ENCODE measurements around the gene ZNF710.
A peak's percentile ranks its signal among the peaks of the same experiment; 100 is the strongest.

The ZNF710 gene

DNA sequence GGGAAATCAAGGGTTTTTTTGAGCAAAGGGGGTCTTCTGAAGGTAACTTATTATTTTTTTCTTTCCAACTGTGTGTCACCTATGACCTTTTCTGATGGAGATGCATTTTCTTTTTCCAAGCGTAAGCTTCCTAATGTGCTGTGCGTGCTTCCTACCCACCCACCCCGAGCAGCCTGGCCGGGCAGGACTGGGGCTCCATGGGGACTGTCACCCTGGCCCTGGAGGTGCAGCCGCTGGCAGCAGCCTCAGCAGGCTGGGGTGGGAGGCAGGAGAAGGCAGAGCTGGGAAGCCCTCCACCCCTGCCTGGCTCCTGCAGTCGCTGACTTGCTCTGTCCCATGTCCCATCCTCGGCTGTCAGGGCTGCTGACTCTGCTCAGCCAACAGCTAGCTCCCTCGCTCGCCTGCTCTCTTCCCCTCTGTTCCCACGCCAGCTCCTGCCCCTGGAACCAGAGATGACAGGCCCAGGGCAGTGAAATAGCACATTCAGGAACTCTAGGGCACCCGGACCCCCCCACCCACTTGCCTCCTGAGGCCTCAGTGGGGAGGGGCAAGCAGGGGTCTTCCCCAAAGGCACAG, 79.8 kb downstream of the ZNF710 start:
- no peak for DNase-seq (ENCODE audit: low read depth, low spot score)

DNA sequence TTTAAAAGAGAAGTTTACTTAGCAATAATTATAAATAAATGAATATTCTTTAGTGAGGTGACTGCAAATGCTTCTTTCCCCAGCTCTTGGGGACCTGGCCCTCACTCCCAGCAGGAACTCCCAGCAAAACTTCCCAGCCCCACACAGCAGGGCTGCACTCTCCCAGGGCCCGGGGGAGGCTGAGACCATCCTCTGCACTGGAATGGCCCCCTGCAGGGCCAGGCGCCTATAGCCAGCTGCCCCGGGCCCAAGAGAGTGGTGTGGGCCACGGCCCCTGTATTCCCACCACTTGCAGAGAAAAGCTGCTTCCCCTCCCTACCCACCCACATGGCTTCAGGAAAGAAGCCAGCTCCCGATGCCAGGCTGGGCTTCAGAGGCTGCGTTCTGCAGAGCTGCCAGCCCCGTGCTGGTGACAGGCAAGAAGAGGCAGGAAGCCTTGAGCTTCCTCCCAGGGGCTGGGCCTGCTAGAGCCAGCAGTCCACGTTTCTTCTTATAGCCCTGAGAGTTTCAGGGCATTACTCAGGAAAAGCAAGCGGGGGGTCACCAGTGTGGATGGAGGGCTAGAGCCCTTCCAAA, 81.1 kb downstream of the ZNF710 start:
- DNase-seq (ENCODE audit: low read depth, low spot score), result no peak

DNA sequence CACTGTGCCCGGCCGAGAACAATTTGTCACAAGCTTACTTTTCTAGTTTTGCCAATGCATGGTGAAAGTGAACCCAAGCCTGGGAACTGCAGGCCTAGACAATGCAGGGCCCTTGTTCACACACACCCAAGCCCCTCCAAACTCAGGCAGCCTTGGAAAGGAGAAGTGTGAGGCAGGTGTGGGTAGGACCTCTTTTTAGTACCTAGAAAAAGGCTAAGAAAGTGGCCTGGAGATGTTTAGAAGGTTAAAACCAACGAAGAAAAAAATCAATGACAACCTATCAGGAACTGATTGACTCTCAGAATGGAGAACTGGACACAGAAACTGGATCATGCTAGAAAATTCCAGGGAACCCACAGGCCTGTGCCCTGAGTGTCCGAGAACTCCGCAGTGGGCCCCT, 82.3 kb downstream of the ZNF710 start:
- DNase-seq (ENCODE audit: low read depth, low spot score), result no peak

DNA sequence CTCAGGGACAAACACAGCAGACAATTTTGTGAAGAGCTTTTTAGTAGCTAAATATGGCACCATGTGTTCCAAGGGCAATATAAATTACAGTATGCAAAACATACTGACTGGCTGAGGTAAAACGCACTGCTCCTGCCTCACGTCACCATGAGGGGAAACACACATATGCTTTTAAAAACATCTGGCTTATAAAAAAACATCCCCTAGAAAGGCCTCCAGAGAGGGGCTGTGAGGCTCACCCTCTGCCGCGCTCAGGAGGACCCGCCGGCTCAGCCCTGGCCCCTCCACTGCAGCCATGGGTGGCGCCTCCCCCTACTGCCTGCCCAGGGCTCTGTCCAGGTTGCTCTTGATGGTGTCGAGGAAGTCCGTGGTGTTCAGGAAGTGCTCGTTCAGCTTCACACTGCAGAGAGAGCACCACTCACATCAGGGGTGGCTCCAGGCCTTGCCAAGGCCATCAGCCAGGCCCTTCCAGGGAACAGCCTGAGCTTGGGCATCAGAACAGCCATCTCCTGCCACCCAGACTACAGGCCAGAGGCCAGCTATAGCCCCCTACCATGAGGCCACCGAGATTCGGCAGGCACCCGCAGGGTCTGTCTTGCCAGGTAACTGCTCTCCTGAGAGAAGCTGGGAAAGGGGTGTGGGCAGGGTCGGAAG, 83.0 kb downstream of the ZNF710 start:
- no peak for DNase-seq (ENCODE audit: low read depth, low spot score)

DNA sequence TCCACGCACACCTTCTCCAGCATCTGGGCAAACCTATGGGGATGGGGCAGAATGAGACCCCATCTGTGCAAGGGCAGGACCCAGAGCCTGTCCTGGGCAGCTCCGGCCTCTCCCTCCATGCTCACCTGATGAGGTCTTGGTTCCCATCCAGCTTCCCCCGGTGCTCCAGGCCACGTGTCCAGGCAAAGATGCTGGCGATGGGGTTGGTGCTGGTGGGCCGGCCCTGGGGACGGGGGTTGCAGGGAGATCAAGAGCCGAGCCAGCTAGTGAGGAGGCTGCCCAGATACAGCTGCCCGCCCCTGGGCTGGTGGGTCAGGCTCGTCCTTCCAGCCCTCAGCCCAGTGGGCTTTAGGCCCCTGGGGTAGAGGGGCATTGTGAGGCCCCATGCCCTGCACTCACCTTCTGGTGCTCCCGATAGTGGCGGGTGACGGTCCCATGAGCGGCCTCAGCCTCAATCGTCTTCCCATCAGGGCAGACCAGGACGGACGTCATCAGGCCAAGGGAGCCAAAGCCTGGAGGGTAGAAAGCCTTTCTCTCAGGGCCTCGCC, 83.8 kb downstream of the ZNF710 start:
- DNase-seq (ENCODE audit: low read depth, low spot score), result no peak

DNA sequence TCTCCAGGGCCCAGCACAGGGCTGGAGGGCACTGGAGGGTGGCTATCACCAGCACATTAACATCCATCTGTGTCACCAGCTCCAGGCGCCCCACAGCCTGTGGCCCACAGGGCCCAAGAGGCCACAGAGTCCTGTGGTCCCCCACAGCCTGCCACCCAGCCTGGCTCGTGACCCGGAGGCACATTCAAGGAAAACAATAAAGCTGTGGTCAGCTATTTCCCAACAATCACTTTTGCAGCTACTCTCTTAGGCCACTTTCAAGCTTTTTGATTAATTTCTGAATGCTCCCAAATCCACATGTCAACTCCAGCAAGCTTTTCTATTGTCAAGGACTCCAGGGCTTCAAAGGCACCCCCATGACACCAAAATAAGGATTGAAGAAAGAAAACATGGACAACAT, 84.4 kb downstream of the ZNF710 start:
- DNase-seq (ENCODE audit: low read depth, low spot score), result no peak

DNA sequence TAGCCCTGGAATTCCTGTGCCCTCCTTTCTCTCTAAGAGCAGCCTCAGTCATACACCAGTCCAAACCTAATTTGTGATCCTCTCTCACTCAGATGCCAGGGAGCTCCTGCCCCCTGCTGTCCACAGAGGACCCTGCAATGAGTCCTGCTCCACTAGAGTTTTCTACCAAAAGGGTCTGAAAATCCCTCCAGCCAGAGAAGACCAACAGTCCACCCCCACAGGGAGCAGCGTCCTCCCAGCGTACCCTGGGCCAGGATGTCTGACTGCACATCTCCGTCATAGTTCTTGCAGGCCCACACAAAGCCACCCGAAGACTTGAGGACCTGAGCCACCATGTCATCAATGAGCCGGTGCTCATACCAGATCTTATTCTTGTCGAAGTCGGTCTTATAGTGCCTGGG, 85.7 kb downstream of the ZNF710 start:
- peak; percentile 26 for DNase-seq (ENCODE audit: low read depth, low spot score)

DNA sequence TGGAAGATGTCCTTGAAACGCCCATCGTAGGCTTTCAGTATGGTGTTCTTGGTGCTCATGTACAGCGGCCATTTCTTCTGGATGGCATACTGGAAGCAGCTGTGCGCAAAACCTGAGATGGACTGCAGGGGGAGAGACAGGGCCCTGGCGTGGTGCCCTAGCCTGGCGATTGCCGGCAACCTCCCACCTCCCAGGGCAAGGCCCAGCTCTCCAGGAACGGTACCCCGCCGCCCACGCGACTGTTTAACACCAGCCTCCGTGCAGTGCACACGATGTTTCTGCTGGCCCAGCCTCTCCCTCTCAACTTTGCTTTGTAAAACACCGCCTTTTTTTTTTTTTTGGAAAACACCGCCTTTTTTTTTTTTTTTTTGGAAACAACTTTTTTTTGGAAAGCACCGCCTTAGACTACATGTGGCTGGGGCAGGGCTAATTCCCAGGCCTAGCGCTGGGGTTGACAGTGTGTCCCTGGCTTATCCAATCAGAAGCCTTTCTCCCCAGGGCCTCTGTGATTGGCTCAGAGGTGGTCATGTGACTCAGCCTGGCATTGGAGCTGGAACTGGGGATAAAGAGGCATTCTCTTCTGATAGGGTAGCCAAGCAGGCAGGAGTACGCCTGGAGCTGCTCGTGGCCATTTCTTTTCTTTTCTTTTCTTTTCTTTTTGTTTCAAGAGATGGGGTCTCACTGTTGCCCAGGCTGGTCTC, 86.5 kb downstream of the ZNF710 start:
- no peak for DNase-seq (ENCODE audit: low read depth, low spot score)

DNA sequence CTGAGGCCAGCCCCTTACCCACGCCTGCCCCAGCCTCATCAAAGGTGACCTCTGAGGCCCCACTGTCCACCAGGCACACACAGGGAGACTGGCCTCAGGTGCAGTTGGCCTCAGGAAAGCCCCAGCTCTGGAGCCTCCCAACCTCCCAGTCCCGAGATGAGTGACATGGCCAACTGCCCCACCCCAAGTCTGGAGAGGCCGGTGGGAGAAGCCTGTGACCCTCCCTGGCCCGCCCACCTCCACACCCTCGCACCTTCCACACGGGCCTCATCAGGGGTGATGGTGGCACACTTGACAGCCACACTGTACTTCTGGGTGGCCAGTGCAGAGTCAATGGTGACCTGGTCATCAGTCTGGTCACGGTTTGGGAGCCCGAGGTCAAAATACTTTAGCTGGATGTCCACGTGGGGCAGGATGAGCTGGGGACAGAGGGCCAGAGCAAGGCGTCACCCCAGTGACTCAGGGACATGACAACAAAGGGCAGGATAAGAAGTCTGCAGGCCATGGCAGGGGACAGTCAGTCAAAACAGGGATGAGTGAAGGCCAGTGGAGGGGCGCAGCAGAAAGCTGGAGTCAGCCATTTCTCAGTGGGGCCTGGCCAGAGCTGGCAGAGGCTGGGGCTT, 89.2 kb downstream of the ZNF710 start:
- DNase-seq (ENCODE audit: low read depth, low spot score), result no peak

DNA sequence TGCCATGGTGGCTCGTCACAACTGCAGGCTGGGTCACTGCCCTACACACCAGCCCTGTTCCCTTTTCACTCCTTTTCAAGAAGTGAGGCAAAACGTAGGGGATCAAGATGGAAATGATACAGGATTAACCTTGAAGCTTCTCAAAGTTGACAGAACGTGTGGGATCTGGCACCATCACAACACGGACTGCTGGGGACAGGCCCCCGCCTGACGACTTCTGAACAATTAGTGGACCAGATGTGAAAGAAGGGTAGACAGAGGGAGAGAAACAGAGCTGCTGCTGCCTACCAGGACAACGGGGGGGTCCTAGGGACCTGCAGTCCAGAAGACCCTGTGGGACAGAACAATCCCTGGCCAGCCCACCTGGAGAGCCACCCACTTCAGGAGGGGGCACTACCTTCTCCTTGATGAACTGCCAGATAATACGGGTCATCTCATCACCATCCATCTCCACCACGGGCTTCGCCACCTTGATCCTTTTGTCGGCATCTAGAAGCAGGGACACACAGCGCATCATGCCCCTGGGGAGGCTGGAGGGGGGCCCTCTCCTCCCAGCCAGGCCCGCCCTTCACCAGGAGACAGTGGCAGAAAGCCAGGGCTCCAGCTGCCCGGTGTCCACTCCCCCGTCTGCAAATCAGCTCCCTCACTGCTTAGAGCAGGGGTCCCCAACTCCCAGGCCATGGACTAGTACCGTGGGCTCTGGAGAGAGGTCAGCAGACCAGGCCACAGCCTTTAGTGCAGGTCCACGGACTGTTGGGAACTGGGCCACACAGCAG, 90.2 kb downstream of the ZNF710 start:
- DNase-seq (ENCODE audit: low read depth, low spot score), result no peak

DNA sequence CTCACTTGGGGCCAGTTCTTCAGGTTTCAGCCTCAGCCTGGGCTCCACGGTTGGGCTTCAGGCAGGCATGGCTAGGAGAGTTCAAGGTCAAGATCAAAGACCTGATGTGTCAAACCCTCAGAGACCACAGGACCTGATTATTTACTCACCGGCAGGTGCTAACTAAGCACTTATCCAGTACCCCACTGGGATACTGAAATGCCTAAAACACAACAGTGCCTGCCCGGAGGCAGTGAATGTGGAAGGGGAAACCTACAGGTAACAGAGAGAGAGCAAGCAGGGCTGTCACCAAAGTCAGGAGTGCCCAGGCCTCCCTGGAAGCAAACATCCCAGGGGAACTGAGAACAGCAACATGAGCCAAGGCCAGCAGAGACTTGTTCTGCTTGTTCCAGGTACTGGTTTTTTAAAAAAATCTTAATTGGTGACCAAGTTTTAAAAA, 94.4 kb downstream of the ZNF710 start:
- DNase-seq (ENCODE audit: low read depth, low spot score), result no peak

DNA sequence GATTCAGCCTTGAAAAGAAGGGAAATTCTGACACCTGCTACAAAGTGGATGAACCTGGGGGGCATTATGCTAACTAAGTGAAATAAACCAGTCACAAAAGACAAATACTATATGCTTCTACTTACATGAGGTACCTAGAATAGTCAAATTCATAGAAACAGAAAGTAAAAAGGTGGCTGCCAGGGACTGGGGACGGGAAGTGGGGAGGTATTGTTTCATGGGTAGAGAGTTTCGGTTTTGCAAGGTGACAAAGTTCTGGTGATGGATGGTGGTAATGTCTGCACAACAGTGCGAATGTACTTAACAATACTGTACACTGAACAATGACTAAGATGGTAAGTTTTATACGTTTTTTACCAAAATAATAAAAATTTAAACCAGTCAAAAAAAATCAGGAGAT, 96.4 kb downstream of the ZNF710 start:
- peak; percentile 44 for DNase-seq (ENCODE audit: low read depth, low spot score)

DNA sequence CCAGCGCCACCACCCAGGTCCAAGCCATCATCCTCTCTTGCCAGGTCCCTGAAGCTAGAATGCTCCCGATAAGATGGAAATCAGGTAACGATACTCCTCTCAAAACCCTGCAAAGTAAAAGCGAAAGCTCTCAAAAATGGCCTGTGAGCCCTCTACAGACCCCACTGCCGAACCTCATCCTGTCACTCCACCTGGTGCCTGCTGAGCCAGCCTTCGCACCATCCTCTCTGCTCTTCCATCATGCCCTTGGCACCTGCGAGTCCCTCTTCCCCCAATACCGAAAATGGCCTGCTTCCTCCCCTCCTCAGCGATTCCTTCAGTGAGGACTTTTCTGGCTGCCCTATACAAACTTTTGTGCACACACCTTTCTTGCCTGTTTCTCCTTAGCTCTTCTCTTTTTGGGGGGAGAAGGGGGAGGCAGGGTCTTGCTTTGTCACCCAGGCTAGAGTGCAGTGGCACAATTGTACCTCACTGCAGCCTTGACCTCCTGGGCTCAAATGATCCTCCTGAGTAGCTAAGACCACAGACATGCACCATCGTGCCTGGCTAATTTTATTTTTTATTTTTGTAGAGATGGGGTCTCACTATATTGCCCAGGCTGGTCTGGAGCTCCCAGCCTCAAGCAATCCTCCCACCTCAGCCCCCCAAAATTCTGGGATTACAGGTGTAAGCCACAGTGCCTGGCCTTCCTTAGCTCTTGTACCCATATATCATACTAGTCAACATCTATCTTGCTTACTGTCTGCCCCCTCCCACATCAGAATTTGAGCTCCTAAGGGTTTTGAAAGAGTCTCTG, 98.1 kb downstream of the ZNF710 start:
- DNase-seq (ENCODE audit: low read depth, low spot score), result no peak

DNA sequence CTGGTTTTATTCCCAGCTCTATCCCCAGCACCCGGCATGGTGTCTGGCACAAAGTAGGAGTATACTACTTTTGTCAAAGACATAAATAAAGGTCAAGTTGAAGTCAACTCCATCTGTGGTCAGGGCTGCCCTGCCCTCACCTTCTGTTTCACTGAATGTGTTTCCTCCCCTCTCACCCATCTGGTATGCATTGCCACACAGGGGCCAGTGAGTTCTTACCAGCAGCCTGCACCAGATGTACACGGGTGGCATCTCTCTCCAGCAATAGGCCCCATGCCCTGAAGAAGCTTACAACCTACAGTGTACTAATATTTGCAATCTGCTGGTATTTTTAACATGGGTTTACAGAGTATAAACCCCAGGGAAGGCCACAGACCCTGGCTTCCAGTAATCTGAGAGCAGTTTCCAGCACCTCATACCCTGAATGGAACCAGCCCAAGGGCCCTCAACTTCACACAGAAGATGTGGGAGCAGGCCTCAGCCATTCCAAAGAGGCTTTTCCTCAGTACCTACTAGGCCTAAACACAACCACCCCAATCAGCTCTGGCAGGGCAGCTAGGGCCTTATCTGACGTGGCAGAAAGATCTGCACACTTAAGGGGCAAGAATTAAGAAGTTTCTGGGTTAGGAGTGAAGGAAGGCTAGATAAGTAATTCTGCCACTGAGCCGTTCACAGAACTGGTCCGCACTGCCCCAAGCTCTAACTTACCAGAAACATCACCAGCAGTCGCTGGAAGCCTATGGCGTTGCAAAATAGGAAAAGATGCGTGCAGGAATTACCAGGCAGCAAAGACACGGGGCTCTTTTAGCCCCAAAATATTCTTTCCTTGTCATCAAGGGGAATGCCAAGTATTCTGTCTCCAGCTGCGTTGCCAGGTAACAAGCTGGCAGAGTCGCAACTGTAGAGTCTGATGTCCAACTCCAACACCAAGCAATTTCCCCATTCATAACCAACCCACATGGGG, 99.0 kb downstream of the ZNF710 start:
- DNase-seq (ENCODE audit: low read depth, low spot score), result no peak

DNA sequence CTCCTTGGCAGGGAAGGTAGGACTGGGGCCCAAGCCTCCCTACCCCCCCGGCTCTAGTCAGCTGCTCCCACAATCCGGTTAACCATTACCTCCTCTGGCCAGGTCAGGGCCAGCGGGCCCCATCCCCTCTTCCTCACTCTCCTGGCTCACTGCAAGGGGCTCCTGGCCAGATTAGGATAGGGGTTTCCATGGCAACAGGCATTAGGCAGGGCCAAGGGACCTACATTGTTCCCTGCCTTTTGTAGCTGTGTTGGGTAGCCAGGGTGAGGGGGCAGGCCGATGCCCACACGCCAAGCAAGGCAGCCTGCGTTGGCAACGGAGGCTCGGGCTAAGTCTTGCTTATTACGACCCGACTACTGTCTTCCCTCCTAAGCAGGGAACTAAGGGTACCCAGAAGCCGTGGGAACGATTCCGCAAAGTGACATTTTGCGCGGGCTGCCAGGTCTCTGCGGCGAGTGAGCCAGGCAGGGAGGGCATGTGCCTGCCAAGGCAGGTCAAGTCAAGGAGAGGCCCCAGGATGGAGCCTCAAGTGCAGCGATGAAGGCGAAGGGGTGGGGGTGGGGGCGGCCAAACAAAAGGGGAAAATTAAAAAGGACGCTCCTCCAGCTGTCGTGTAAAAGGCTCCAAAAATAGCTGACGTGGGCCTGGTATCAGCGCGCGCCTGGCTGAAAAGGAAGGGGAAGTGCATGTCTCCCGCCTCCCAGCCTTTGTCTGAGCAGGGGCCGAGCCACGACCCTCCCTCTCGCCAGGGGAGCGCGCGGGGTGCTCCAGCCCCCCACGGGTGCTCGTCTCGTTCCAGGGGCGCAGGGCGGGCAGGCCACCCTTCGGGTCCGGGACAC, 100.2 kb downstream of the ZNF710 start:
- DNase-seq (ENCODE audit: low read depth, low spot score), result no peak

DNA sequence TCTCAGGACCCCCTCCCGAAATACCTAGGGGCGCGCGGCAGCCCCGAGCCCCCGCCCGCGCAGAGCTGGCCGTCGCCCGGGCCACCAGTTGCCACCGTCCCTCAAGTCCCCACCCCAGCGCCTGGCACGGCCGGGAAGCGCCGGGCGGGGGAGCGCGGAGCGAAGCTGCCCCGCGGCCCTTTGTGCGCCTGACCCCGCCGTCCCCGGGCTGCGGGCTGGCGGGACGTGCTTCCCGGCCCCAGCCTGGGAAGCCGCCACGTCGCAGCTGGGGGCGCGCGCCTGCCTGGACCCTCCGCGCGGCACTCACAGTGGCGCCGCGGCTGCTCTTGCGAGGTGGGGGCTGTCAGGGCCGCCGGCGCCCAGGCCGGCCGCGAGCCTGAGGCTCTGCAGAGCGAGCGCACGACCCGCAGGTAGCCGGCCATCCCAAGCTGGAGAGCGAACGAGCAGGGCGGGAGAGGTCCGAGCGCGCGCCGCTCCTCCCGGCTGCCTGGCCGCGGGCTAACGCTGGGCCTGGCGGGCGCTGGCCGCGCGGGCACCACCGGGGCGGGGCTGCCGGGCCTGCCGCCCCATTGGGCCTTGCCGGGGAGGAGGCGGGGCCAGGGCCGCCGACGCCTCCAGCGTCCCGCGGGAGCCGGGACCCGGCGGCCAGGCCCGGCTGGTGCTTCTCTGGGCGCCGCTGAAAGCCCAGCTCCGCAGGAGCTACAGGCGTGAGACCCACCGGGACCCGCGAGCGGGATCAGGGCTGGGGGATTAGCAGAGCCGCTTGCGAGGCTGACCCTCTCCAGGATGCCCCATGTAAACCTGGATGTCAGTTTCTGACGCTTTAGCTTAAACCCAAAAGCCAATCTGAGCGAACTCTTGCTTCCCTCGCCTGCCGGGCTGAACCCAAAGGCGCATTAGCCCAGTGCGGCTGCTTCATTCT, 101.1 kb downstream of the ZNF710 start, which contains the start of gene IDH2:
Gene IDH2 (minus strand): TSS at position 500 of the 922 bp plus-strand sequence. CDS start 78 bp downstream, at position 422.
- peak; percentile 44 for DNase-seq (ENCODE audit: low read depth, low spot score)

DNA sequence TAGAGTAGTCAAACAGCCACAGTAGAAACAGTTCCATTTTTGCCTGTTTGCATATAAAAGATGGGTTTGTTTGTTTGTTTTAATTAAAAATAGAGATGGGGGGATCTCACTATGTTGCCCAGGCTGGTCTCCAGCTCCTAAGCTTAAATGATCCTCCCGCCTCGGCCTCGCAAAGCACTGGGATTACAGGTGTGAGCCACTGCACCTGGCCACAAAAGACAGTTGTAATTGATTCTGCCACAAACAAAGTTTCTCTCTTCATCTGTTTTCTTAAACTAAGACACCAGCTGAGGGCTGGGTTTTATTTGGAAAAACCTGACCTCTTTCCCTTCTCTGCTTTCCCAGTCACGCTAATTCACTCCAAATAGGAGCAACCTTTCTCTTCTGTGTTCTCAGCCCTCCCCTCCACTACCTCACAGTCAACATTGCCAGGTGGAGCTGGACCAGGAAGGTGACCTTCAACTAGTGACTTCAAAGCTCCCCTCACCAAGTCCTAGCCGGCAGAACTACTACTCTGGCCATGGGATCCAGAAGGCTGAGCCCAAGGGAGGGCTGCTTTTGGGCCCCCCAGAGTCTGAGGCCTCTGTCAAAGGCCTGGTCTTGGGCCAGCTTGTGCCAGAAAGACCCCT, 102.7 kb downstream of the ZNF710 start:
- DNase-seq (ENCODE audit: low read depth, low spot score), result no peak

All from activated CD4-positive, CD25-positive, alpha-beta regulatory T cell treated with anti-CD3 and anti-CD28 coated beads, Interleukin-2, amount 50 U/mL, for 16 hours (primary cell).